Panc1 (cell line): ENCODE results near the gene SPATA24. TPM values are rescaled to one million over a fixed set of nuclear protein-coding genes. Genes with fewer than 3 reads are reported as not detected.

Source experiments
- ATAC-seq: fragments of 200-7000 bp; cut with Tn5 transposase; 2 replicates; pipeline ENCODE4 v1.9.1; 2020; ENCODE audit warnings: mild to moderate bottlenecking, moderate library complexity
- BruUV-seq: library from RNA; stranded (reverse); fragments of 400-500 nt; replicated peaks from 2 replicates; lab custom pipeline; 2021; lab: Mats Ljungman, UMichigan
- CTCF ChIA-PET: fragments of 300-600 bp; sonication (Branson Sonifier 250); formaldehyde crosslinking; loops from one replicate; lab custom pipeline; 2022; ENCODE audit warnings: antibody characterized with exemption; lab: Charles Lee
- POLR2A ChIA-PET: fragments of 300-600 bp; sonication (Branson Sonifier 250); formaldehyde crosslinking; loops from one replicate; lab custom pipeline; 2022; ENCODE audit warnings: antibody characterized with exemption; lab: Charles Lee
- DNase-seq: peaks from one replicate; pipeline ENCODE4 v3.0.0-alpha.2; 2010; ENCODE audit warnings: low read depth, low spot score
- H3K27ac ChIP-seq: 2 replicates; pipeline ENCODE4 v1.5.1; 2011; ENCODE audit warnings: mild to moderate bottlenecking, low read length, inconsistent platforms
- H3K27me3 ChIP-seq: fragments of 200-500 bp; sonication (Bioruptor generic); 2 replicates; pipeline ENCODE4 v1.6.0; 2014; ENCODE audit warnings: low read length, inconsistent platforms; ENCODE audit not compliant: control insufficient read depth, insufficient read depth
- H3K36me3 ChIP-seq: fragments of 200-500 bp; sonication (Bioruptor generic); 2 replicates; pipeline ENCODE4 v1.5.1; 2014; ENCODE audit warnings: inconsistent platforms, mild to moderate bottlenecking, low read length, moderate library complexity; ENCODE audit not compliant: control insufficient read depth, insufficient read depth
- H3K4me1 ChIP-seq: 2 replicates; pipeline ENCODE4 v1.5.1; 2011; ENCODE audit warnings: inconsistent platforms, mild to moderate bottlenecking, low read length, moderate library complexity; ENCODE audit not compliant: control insufficient read depth, insufficient read depth
- H3K4me3 ChIP-seq, 2 experiments: 2 replicates each; pipeline ENCODE4 v1.5.1; 2011 to 2012; ENCODE audit warnings: low read depth in 2 of 2, low read length in 2 of 2, mild to moderate bottlenecking in 2 of 2, inconsistent platforms in 1 of 2, moderate library complexity in 1 of 2
- H3K9me3 ChIP-seq: fragments of 200-500 bp; sonication (Bioruptor generic); 2 replicates; pipeline ENCODE4 v1.5.1; 2014; ENCODE audit warnings: low read depth, mild to moderate bottlenecking, inconsistent platforms, low read length, moderate library complexity; ENCODE audit not compliant: control insufficient read depth, insufficient read depth
- CTCF ChIP-seq: fragments of 450-650 bp; IDR thresholded peaks from 2 replicates; pipeline ENCODE4 v1.5.1; 2017; ENCODE audit warnings: mild to moderate bottlenecking
- POLR2AphosphoS5 ChIP-seq: IDR thresholded peaks from 2 replicates; pipeline ENCODE4 v1.6.1; 2012; ENCODE audit warnings: mild to moderate bottlenecking, low read depth, low read length, moderate library complexity
- REST ChIP-seq, 2 experiments: IDR thresholded peaks; 2 replicates each; pipeline ENCODE4 v1.6.1; 2011 to 2012; ENCODE audit warnings: low read depth in 2 of 2, control low read depth in 1 of 2, low read length in 1 of 2, mild to moderate bottlenecking in 1 of 2, moderate library complexity in 1 of 2; ENCODE audit not compliant: insufficient read depth in 1 of 2
- SIN3A ChIP-seq: IDR thresholded peaks from 2 replicates; pipeline ENCODE4 v1.6.1; 2012; ENCODE audit warnings: low read depth, mild to moderate bottlenecking, low read length, moderate library complexity, borderline replicate concordance; ENCODE audit not compliant: insufficient read depth
- TCF7L2 ChIP-seq: IDR thresholded peaks from 2 replicates; pipeline ENCODE4 v1.6.1; 2011; ENCODE audit warnings: mild to moderate bottlenecking, low read depth, low read length, inconsistent platforms
- in situ Hi-C: cut with HindIII; loops from 2 replicates; pipeline ENCODE4 v1.10.0; 2016; ENCODE audit warnings: low sequenced_read_pairs, low pct_unique_long_range_greater_than_20kb
- intact Hi-C: fragments of 100-400 bp; cut with micrococcal nuclease; formaldehyde crosslinking; loops from one replicate; pipeline ENCODE4 v1.10.0; 2022; ENCODE audit not compliant: unreplicated experiment
- total RNA-seq: library from RNA; stranded (reverse); gene quantifications from one replicate; pipeline ENCODE4 v1.2.1, GENCODE V29; 2021; ENCODE audit not compliant: unreplicated experiment

The SPATA24 gene
- total RNA-seq, 1 experiment from 2014 or later: 5.5 TPM

- TF ChIP-seq POLR2AphosphoS5 (no peak), SIN3A (no peak), TCF7L2 (no peak), REST (IDR thresholded peaks at IDR 0.05; ENCODE audit: insufficient read depth in 1 of 2, low read depth in 2 of 2, low read length in 1 of 2) (no peak), CTCF (no peak)
- H3K36me3 ChIP-seq: no peaks in the 10 kb centered on the region
- no peaks in the 10 kb centered on the region for H3K4me1 ChIP-seq
- in situ Hi-C loops: loop anchor here (25.0 kb wide), 1 partner anchor 95 kb away; no protein-coding TSS in a partner anchor
- BruUV-seq: no TSS peak
- CTCF ChIA-PET: no interaction called here
- DNase-seq: no peak
- POLR2A ChIA-PET: interaction anchor here (0.5 kb wide), 1 partner anchor 259 kb away, joined by 3 read pairs; no protein-coding TSS in a partner anchor
- H3K27me3 ChIP-seq: no peaks in the 10 kb centered on the region
- ATAC-seq: no peak
- intact Hi-C loops: no loop called here
- H3K4me3 ChIP-seq: no peak overlapping the region
- no peaks in the 10 kb centered on the region for H3K9me3 ChIP-seq
- H3K27ac ChIP-seq: no peak overlapping the region
Observed at GRCh38 chr5:139417214-139417613, 13.3 kb upstream of the SPATA24 start.

- CTCF ChIA-PET: interaction anchor here (1.2 kb wide), 1 partner anchor 97 kb away, joined by 4 read pairs; no protein-coding TSS in a partner anchor
- Histone ChIP-seq H3K4me3 (no peak overlapping the region), H3K27me3 (no peaks in the 10 kb centered on the region), H3K9me3 (no peaks in the 10 kb centered on the region), H3K4me1 (no peaks in the 10 kb centered on the region), H3K27ac (no peak overlapping the region), H3K36me3 (no peaks in the 10 kb centered on the region)
- intact Hi-C loops: no loop called here
- POLR2A ChIA-PET: no interaction called here
- TF ChIP-seq SIN3A (no peak), TCF7L2 (no peak), REST (IDR thresholded peaks at IDR 0.05; ENCODE audit: insufficient read depth in 1 of 2, low read depth in 2 of 2, low read length in 1 of 2) (no peak), POLR2AphosphoS5 (no peak), CTCF (no peak)
- peak; percentile 20; the same call in 1 of the 2 replicates for ATAC-seq
- BruUV-seq: no TSS peak
- no peak for DNase-seq
- in situ Hi-C loops: loop anchor here (25.0 kb wide), 1 partner anchor 96 kb away; no protein-coding TSS in a partner anchor
Observed at GRCh38 chr5:139416651-139417050, 12.8 kb upstream of the SPATA24 start.
